A673 (cell line): Measurements from ENCODE around the gene ALOX12. TPM values are rescaled to one million over a fixed set of nuclear protein-coding genes. Genes with fewer than 3 reads are reported as not detected.
"Not testable (repeated sequence)": the region's sequence is repeated elsewhere in the genome, so short reads cannot be mapped to it uniquely, and the experiment has no call there.

Experiments used
- BruUV-seq: library from RNA; stranded (reverse); fragments of 400-500 nt; replicated peaks from 2 replicates; lab custom pipeline; 2021; lab: Mats Ljungman, UMichigan
- CTCF ChIA-PET: fragments of 300-600 bp; sonication (Branson Sonifier 250); formaldehyde crosslinking; loops from one replicate; lab custom pipeline; 2022; ENCODE audit warnings: antibody characterized with exemption; lab: Charles Lee
- POLR2A ChIA-PET: fragments of 300-600 bp; sonication (Branson Sonifier 250); formaldehyde crosslinking; loops from one replicate; lab custom pipeline; 2022; ENCODE audit warnings: antibody characterized with exemption; ENCODE audit not compliant: low non-redundant PET; lab: Charles Lee
- DNase-seq: peaks from one replicate; pipeline ENCODE4 v3.0.0-alpha.2; 2015; ENCODE audit warnings: low spot score
- H3K27ac ChIP-seq: fragments of 200-600 bp; sonication (generic); 2 replicates; pipeline ENCODE4 v1.5.1; 2016; ENCODE audit warnings: mixed run types, low read depth, mild to moderate bottlenecking, mixed read lengths, antibody characterized with exemption, low read length; ENCODE audit not compliant: poor library complexity, severe bottlenecking
- H3K27me3 ChIP-seq: fragments of 200-600 bp; sonication (generic); replicated peaks from 2 replicates; pipeline ENCODE4 v1.6.1; 2017; ENCODE audit warnings: mixed run types, low read depth, mild to moderate bottlenecking, mixed read lengths, antibody characterized with exemption, low read length; ENCODE audit not compliant: insufficient read depth, poor library complexity
- H3K36me3 ChIP-seq: fragments of 200-600 bp; sonication (generic); 2 replicates; pipeline ENCODE4 v1.6.1; 2016; ENCODE audit warnings: mixed run types, mild to moderate bottlenecking, mixed read lengths, antibody characterized with exemption, low read length; ENCODE audit not compliant: insufficient read depth, poor library complexity, severe bottlenecking
- H3K4me1 ChIP-seq: fragments of 200-600 bp; sonication (generic); 2 replicates; pipeline ENCODE4 v1.6.1; 2017; ENCODE audit warnings: mixed run types, mild to moderate bottlenecking, mixed read lengths, antibody characterized with exemption, low read length; ENCODE audit not compliant: insufficient read depth, poor library complexity, severe bottlenecking
- H3K4me3 ChIP-seq: fragments of 200-600 bp; sonication (generic); 2 replicates; pipeline ENCODE4 v1.5.1; 2016; ENCODE audit warnings: low read depth, mixed run types, mild to moderate bottlenecking, mixed read lengths, low read length; ENCODE audit not compliant: poor library complexity, severe bottlenecking
- H3K9me3 ChIP-seq: fragments of 200-600 bp; sonication (generic); 2 replicates; pipeline ENCODE4 v1.6.1; 2016; ENCODE audit warnings: mixed run types, low read depth, mild to moderate bottlenecking, mixed read lengths, antibody characterized with exemption, low read length; ENCODE audit not compliant: poor library complexity, severe bottlenecking
- EZH2 ChIP-seq: fragments of 200-600 bp; sonication (generic); IDR thresholded peaks from 2 replicates; pipeline ENCODE4 v1.6.1; 2017; ENCODE audit warnings: borderline replicate concordance, low read depth, mild to moderate bottlenecking, mixed read lengths, antibody characterized with exemption, low read length; ENCODE audit not compliant: poor library complexity, severe bottlenecking
- intact Hi-C: fragments of 100-400 bp; cut with micrococcal nuclease; formaldehyde crosslinking; loops from one replicate; pipeline ENCODE4 v1.10.0; 2022; ENCODE audit not compliant: unreplicated experiment
- total RNA-seq: library from RNA; stranded (reverse); gene quantifications from 2 replicates; pipeline ENCODE4 v1.2.3, GENCODE V29; 2021
- TF ChIP-seq, protein P1 (sequence below): fragments of 300-800, 200-600 bp; sonication (generic); conservative IDR thresholded peaks from 2 replicates; pipeline ENCODE4 v1.5.1; 2017; ENCODE audit warnings: low read depth, mild to moderate bottlenecking, antibody characterized with exemption, low read length, moderate library complexity, mixed read lengths

ALOX12 gene
- total RNA-seq, 1 experiment from 2014 or later: not detected

GRCh38 chr17:6985266-6985665 is 10.6 kb upstream of the ALOX12 start:
- no peak for DNase-seq
- no peaks in the 10 kb centered on the region for H3K9me3 ChIP-seq
- ChIA-PET POLR2A (no interaction called here), CTCF (interaction anchor here (0.7 kb wide), 1 partner anchor 142 kb away, joined by 3 read pairs; no protein-coding TSS in a partner anchor)
- H3K27ac ChIP-seq: no peak overlapping the region
- BruUV-seq: no TSS peak
- H3K27me3 ChIP-seq: no peaks in the 10 kb centered on the region
- no peaks in the 10 kb centered on the region for H3K4me1 ChIP-seq
- intact Hi-C loops: no loop called here
- H3K36me3 ChIP-seq: no peaks in the 10 kb centered on the region
- no peak for TF ChIP-seq EZH2
- TF ChIP-seq, protein P1, sequence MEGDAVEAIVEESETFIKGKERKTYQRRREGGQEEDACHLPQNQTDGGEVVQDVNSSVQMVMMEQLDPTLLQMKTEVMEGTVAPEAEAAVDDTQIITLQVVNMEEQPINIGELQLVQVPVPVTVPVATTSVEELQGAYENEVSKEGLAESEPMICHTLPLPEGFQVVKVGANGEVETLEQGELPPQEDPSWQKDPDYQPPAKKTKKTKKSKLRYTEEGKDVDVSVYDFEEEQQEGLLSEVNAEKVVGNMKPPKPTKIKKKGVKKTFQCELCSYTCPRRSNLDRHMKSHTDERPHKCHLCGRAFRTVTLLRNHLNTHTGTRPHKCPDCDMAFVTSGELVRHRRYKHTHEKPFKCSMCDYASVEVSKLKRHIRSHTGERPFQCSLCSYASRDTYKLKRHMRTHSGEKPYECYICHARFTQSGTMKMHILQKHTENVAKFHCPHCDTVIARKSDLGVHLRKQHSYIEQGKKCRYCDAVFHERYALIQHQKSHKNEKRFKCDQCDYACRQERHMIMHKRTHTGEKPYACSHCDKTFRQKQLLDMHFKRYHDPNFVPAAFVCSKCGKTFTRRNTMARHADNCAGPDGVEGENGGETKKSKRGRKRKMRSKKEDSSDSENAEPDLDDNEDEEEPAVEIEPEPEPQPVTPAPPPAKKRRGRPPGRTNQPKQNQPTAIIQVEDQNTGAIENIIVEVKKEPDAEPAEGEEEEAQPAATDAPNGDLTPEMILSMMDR: no peak
- no peak overlapping the region for H3K4me3 ChIP-seq

DNA sequence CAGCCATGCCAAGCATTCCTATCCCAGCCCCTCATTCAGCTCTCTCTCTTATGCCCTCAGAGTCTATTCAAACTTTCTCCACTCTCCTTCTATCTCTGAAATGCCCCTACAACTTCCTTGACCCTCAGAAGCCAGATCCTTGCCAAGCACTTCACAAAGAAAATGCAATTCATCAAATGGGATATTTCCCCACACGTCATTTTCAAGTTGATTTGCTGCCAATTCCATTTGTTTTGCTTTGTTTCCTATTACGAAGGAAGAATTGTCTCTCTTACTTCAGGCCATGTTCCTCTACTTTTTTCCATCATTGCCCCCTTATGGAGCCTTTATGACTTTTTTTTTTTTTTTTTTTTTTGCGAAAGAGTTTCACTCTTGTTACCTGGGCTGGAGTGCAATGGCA is 9.2 kb upstream of the ALOX12 start:
- no TSS peak for BruUV-seq
- Histone ChIP-seq H3K4me1 (no peaks in the 10 kb centered on the region), H3K36me3 (no peaks in the 10 kb centered on the region), H3K27me3 (no peaks in the 10 kb centered on the region), H3K4me3 (no peak overlapping the region), H3K27ac (no peak overlapping the region), H3K9me3 (no peaks in the 10 kb centered on the region)
- POLR2A ChIA-PET: no interaction called here
- intact Hi-C loops: no loop called here
- TF ChIP-seq, protein P1: no peak
- no peak for TF ChIP-seq EZH2
- CTCF ChIA-PET: interaction anchor here (0.7 kb wide), 1 partner anchor 72 kb away, joined by 3 read pairs; no protein-coding TSS in a partner anchor
- no peak for DNase-seq

DNA sequence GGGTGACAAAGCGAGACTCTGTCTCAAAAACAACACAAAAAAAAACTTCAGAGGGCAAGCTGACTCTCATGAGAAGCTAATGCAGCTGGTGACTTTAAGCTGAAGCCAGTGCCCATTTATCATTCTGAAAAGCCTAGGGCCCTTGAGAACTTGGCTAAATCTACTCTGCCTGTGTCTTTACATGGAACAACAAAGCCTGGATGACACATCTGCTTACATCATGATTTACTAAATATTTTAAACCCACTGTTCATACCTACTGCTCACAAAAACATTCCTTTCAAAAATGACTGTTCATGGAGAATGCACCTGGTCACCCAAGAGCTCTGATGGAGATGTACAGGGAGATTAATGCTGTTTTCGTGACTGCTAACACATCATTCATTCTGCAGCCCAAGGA is 6.1 kb upstream of the ALOX12 start:
- no peak for DNase-seq
- Histone ChIP-seq H3K36me3 (no peaks in the 10 kb centered on the region), H3K4me1 (no peaks in the 10 kb centered on the region), H3K27ac (no peak overlapping the region), H3K4me3 (no peak overlapping the region), H3K9me3 (no peaks in the 10 kb centered on the region), H3K27me3 (no peaks in the 10 kb centered on the region)
- TF ChIP-seq, protein P1: no peak
- TF ChIP-seq EZH2: no peak
- no TSS peak for BruUV-seq
- intact Hi-C loops: no loop called here
- POLR2A ChIA-PET: no interaction called here
- CTCF ChIA-PET: no interaction called here

DNA sequence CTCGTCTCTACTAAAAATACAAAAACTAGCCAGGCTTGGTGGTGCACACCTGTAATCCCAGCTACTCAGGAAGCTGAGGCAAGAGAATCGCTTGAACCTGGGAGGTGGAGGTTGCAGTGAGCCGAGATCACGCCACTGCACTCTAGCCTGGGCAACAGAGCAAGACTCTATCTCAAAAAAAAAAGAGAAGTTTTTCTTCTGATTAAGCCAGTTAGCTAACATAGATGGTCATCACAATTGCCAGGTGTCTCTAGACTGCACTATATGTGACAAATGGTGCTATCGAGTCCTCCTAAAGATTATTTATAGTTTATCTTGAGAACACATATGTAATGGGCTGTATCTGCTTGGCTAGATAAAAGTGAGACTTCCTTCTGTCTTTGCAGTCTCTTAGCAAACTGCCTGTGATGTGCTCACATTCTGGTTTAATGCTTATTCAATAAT is 2.2 kb upstream of the ALOX12 start:
- H3K36me3 ChIP-seq, intact Hi-C loops, BruUV-seq, H3K4me1 ChIP-seq, H3K27me3 ChIP-seq, H3K27ac ChIP-seq, CTCF ChIA-PET, DNase-seq, POLR2A ChIA-PET, H3K4me3 ChIP-seq, H3K9me3 ChIP-seq: not testable (repeated sequence)
